OCI-LY7 (cell line): ENCODE data around the gene KLK15. TPM values are rescaled to one million over a fixed set of nuclear protein-coding genes. Genes with fewer than 3 reads are reported as not detected.

Source experiments
- Bru-seq: library from RNA; stranded (reverse); fragments of 400-500 nt; gene quantifications from one replicate; lab custom pipeline; 2021; lab: Mats Ljungman, UMichigan
- BruChase-seq, 2 experiments: library from RNA; stranded (reverse); fragments of 400-500 nt; gene quantifications; one replicate each; lab custom pipeline; 2021; lab: Mats Ljungman, UMichigan
- BruUV-seq: library from RNA; stranded (reverse); fragments of 400-500 nt; replicated peaks from 2 replicates; lab custom pipeline; 2021; lab: Mats Ljungman, UMichigan
- CTCF ChIA-PET: fragments of 300-600 bp; sonication (Branson Sonifier 250); formaldehyde crosslinking; loops from one replicate; lab custom pipeline; 2022; ENCODE audit warnings: antibody characterized with exemption; ENCODE audit not compliant: unreplicated experiment; lab: Charles Lee
- POLR2A ChIA-PET: fragments of 300-600 bp; sonication (Branson Sonifier 250); formaldehyde crosslinking; loops from one replicate; lab custom pipeline; 2022; ENCODE audit warnings: antibody characterized with exemption; lab: Charles Lee
- DNase-seq: peaks from one replicate; pipeline ENCODE4 v3.0.0-alpha.2; 2015; ENCODE audit warnings: low spot score
- H2AFZ ChIP-seq: fragments of 200-600 bp; sonication (generic), shearing (Covaris generic); 2 replicates; pipeline ENCODE4 v1.6.1; 2014; ENCODE audit warnings: mild to moderate bottlenecking, antibody characterized with exemption, low read length, moderate library complexity
- H3K27ac ChIP-seq: fragments of 200-600 bp; sonication (generic); 2 replicates; pipeline ENCODE4 v1.5.1; 2014; ENCODE audit warnings: mixed run types, low read depth, mild to moderate bottlenecking, moderate library complexity, low read length, inconsistent platforms; ENCODE audit not compliant: poor library complexity, severe bottlenecking
- H3K36me3 ChIP-seq: fragments of 200-600 bp; sonication (generic); 2 replicates; pipeline ENCODE4 v1.6.1; 2014; ENCODE audit warnings: mild to moderate bottlenecking, antibody characterized with exemption, low read length, moderate library complexity, mixed read lengths; ENCODE audit not compliant: insufficient read depth
- H3K4me1 ChIP-seq: fragments of 200-600 bp; sonication (generic); 2 replicates; pipeline ENCODE4 v1.5.1; 2014; ENCODE audit warnings: mild to moderate bottlenecking, low read length; ENCODE audit not compliant: insufficient read depth, poor library complexity, severe bottlenecking
- H3K4me2 ChIP-seq: fragments of 200-600 bp; sonication (generic); 2 replicates; pipeline ENCODE4 v1.6.1; 2014; ENCODE audit warnings: mild to moderate bottlenecking, low read length
- H3K4me3 ChIP-seq: fragments of 200-600 bp; sonication (generic); 2 replicates; pipeline ENCODE4 v1.5.1; 2014; ENCODE audit warnings: mild to moderate bottlenecking, low read depth, low read length; ENCODE audit not compliant: poor library complexity, severe bottlenecking
- H3K79me2 ChIP-seq: fragments of 200-600 bp; sonication (generic); 2 replicates; pipeline ENCODE4 v1.6.1; 2016; ENCODE audit warnings: low read depth, mild to moderate bottlenecking, low read length, moderate library complexity, mixed read lengths; ENCODE audit not compliant: insufficient read depth
- H3K9me2 ChIP-seq: fragments of 200-600 bp; sonication (generic); 2 replicates; pipeline ENCODE4 v1.6.1; 2016; ENCODE audit warnings: mild to moderate bottlenecking, low read length, mixed read lengths; ENCODE audit not compliant: insufficient read depth
- H3K9me3 ChIP-seq: fragments of 200-600 bp; sonication (generic); 2 replicates; pipeline ENCODE4 v1.6.1; 2014; ENCODE audit warnings: mild to moderate bottlenecking, mixed run types, low read length, mixed read lengths
- H4K20me1 ChIP-seq: fragments of 200-600 bp; sonication (generic); 2 replicates; pipeline ENCODE4 v1.6.1; 2014; ENCODE audit warnings: mild to moderate bottlenecking, antibody characterized with exemption, low read length, moderate library complexity, mixed read lengths; ENCODE audit not compliant: insufficient read depth
- EZH2phosphoT487 ChIP-seq: fragments of 200-600 bp; sonication (generic); IDR thresholded peaks from 2 replicates; pipeline ENCODE4 v1.6.1; 2018; ENCODE audit warnings: low read depth, borderline replicate concordance, mild to moderate bottlenecking, mixed run types, antibody characterized with exemption, low read length, moderate library complexity, mixed read lengths
- intact Hi-C: fragments of 100-400 bp; cut with micrococcal nuclease; formaldehyde crosslinking; loops from one replicate; pipeline ENCODE4 v1.10.0; 2022; ENCODE audit not compliant: unreplicated experiment
- long read RNA-seq: library from polyadenylated mRNA; stranded (forward); transcript quantifications from one replicate; pipeline ENCODE4 v2.0.0, GENCODE V29; 2022
- total RNA-seq, 2 experiments: library from RNA; depleted of rRNA in 1 of 2; stranded (reverse); fragments of >200 nt in 1 of 2; shearing (Covaris generic) in 1 of 2; gene quantifications; 2 replicates each; pipeline ENCODE4 v1.2.3, GENCODE V29; 2014 to 2022
- TF ChIP-seq, protein P1 (sequence below): fragments of 200-600 bp; sonication (generic); conservative IDR thresholded peaks from 2 replicates; pipeline ENCODE4 v1.5.1; 2014; ENCODE audit warnings: mild to moderate bottlenecking, antibody characterized with exemption, low read length, moderate library complexity, mixed read lengths

Gene KLK15, protein sequence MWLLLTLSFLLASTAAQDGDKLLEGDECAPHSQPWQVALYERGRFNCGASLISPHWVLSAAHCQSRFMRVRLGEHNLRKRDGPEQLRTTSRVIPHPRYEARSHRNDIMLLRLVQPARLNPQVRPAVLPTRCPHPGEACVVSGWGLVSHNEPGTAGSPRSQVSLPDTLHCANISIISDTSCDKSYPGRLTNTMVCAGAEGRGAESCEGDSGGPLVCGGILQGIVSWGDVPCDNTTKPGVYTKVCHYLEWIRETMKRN
- total RNA-seq (2014; rRNA removed; shearing (Covaris generic)) (not detected in 2 replicates), total RNA-seq (2022) (not detected in 2 replicates), Bru-seq, nascent RNA (not detected), BruChase-seq, experiment 1, labeled RNA remaining after a 6-hour chase (not detected), BruChase-seq, experiment 2, labeled RNA remaining after a 2-hour chase (not detected)
- long read RNA-seq: 0 reads

DNA sequence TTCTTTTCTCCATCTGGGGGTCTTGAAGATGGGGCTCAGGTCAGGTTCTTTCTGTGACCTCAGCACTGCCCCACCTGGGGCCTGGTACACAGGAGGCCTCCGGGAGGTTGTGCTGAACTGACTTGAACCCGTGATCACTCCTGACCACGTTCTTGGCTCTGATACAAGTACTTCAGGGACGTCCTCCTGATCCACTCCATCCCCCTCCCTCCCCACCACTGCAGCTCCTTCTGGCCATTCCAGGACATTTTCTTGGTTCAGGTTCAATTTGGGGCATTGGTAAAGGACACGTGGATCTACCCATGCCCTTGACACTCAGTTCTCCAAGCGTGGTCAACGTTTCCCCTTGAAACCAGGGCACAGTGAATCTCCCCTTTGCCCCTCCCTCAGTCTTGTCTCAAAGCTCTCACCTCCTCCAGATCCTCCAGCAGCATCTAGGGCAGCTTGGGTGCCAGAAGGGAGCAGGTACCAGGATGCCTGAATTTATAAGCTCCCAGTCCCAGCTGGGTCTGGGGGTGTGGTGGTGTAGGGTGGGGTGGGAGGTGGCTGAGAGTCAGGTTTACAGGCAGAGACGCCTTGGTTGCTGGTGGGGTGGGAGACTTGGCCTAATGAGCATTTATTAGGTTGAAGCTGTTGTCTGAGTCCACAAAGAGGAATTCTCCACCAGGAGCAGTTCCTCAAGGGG, at the start of gene KLK15:
KLK15 (minus strand) TSS at position 458 of the 685 bp plus-strand sequence. CDS start 2,082 bp downstream, outside the sequence.
- intact Hi-C loops: no loop called here
- no peak for TF ChIP-seq EZH2phosphoT487
- TF ChIP-seq, protein P1, sequence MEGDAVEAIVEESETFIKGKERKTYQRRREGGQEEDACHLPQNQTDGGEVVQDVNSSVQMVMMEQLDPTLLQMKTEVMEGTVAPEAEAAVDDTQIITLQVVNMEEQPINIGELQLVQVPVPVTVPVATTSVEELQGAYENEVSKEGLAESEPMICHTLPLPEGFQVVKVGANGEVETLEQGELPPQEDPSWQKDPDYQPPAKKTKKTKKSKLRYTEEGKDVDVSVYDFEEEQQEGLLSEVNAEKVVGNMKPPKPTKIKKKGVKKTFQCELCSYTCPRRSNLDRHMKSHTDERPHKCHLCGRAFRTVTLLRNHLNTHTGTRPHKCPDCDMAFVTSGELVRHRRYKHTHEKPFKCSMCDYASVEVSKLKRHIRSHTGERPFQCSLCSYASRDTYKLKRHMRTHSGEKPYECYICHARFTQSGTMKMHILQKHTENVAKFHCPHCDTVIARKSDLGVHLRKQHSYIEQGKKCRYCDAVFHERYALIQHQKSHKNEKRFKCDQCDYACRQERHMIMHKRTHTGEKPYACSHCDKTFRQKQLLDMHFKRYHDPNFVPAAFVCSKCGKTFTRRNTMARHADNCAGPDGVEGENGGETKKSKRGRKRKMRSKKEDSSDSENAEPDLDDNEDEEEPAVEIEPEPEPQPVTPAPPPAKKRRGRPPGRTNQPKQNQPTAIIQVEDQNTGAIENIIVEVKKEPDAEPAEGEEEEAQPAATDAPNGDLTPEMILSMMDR: no peak
- BruUV-seq: no TSS peak

DNA sequence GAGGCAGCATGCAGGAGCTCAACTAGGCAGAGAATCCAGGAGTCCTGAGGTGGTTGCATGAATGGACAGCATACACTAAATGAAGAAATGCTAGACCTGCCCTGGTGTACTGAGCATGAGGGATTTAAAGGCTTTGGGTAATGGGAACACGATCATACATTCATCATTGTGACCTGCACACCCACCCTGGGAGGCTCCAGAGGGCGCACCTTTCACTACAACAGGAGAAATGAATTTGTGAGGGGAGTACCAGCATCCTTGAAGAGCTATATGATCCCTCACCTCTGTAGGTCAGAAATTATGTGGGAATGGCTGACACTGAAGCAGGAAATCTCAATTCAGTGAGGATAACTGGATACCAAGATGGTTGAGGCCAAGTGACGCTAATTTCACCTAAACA, 48.8 kb upstream of the KLK15 start:
- POLR2A ChIA-PET: no interaction called here
- H3K4me1 ChIP-seq: no peaks in the 10 kb centered on the region
- CTCF ChIA-PET: no interaction called here
- no peaks in the 10 kb centered on the region for H3K79me2 ChIP-seq
- no peak for DNase-seq
- H3K4me3 ChIP-seq: no peak overlapping the region
- no peaks in the 10 kb centered on the region for H3K36me3 ChIP-seq
- BruUV-seq: no TSS peak
- H3K27ac ChIP-seq: no peak overlapping the region
- no peaks in the 10 kb centered on the region for H3K9me3 ChIP-seq
- TF ChIP-seq EZH2phosphoT487: no peak
- TF ChIP-seq, protein P1: peak; percentile 58
- H2AFZ ChIP-seq: no peak overlapping the region
- intact Hi-C loops: no loop called here
- no peaks in the 10 kb centered on the region for H4K20me1 ChIP-seq
- no peak overlapping the region for H3K4me2 ChIP-seq
- no peaks in the 10 kb centered on the region for H3K9me2 ChIP-seq

More for the DNA sequence above, at the start of gene KLK15:
- Histone ChIP-seq H3K4me1 (peaks cover 5% of the 10 kb centered on the region), H3K9me2 (no peaks in the 10 kb centered on the region), H3K79me2 (no peaks in the 10 kb centered on the region), H3K4me2 (no peak within 1 kb of the TSS), H3K27ac (no peak within 1 kb of the TSS), H3K4me3 (no peak within 1 kb of the TSS), H4K20me1 (no peaks in the 10 kb centered on the region), H2AFZ (no peak within 1 kb of the TSS), H3K9me3 (no peaks in the 10 kb centered on the region), H3K36me3 (no peaks in the 10 kb centered on the region)
- ChIA-PET CTCF (interaction anchor here (0.5 kb wide), 1 partner anchor 504 kb away, joined by 3 read pairs; the partner anchor contains the start of gene KCNC3), POLR2A (no interaction called here)
- DNase-seq: no peak
